Chondrocyte (in vitro differentiated cells): ENCODE measurements around the gene LDHD. TPM values are rescaled to one million over a fixed set of nuclear protein-coding genes. Genes with fewer than 3 reads are reported as not detected.
"Not testable (repeated sequence)": the region's sequence is repeated elsewhere in the genome, so short reads cannot be mapped to it uniquely, and the experiment has no call there.

Source experiments
- DNase-seq: peaks from one replicate; pipeline ENCODE4 v3.0.0; 2021; ENCODE audit warnings: mixed read lengths, low spot score
- H3K27ac Mint-ChIP-seq: one replicate; pipeline ENCODE4 v1.8.0; 2021; ENCODE audit warnings: mild to moderate bottlenecking, moderate library complexity, mixed read lengths; ENCODE audit not compliant: unreplicated experiment
- H3K27me3 Mint-ChIP-seq: 2 replicates; pipeline ENCODE4 v1.8.0; 2021; ENCODE audit warnings: low read depth, mixed read lengths
- H3K36me3 Mint-ChIP-seq: 2 replicates; pipeline ENCODE4 v1.8.0; 2021; ENCODE audit warnings: low read depth, mixed read lengths
- H3K4me1 Mint-ChIP-seq: 2 replicates; pipeline ENCODE4 v1.8.0; 2021; ENCODE audit warnings: low read depth, mild to moderate bottlenecking, mixed read lengths
- H3K4me3 Mint-ChIP-seq: one replicate; pipeline ENCODE4 v1.8.0; 2021; ENCODE audit warnings: mild to moderate bottlenecking, moderate library complexity, mixed read lengths; ENCODE audit not compliant: unreplicated experiment
- H3K9me3 Mint-ChIP-seq: 2 replicates; pipeline ENCODE4 v1.8.0; 2021; ENCODE audit warnings: low read depth, mixed read lengths
- CTCF ChIP-seq: fragments of 200-600 bp; sonication (generic); IDR thresholded peaks from 2 replicates; pipeline ENCODE4 v1.5.0; 2021; ENCODE audit warnings: antibody characterized with exemption, mild to moderate bottlenecking, moderate library complexity
- total RNA-seq: library from RNA; stranded (reverse); gene quantifications from 3 replicates; pipeline ENCODE4 v1.2.1, GENCODE V29; 2021

Gene LDHD
- total RNA-seq, 1 donor from 2014 or later = 2.3 TPM

GRCh38 chr16:75131081-75131480 lies 14.5 kb upstream of the LDHD start:
- Mint-ChIP-seq H3K9me3 (peaks cover 8% of the 10 kb centered on the region), H3K27me3 (peaks cover 8% of the 10 kb centered on the region), H3K4me3 (no peak overlapping the region), H3K27ac (no peak overlapping the region), H3K4me1 (no peaks in the 10 kb centered on the region), H3K36me3 (peaks cover 2% of the 10 kb centered on the region)
- no peak for DNase-seq
- no peak for TF ChIP-seq CTCF

DNA sequence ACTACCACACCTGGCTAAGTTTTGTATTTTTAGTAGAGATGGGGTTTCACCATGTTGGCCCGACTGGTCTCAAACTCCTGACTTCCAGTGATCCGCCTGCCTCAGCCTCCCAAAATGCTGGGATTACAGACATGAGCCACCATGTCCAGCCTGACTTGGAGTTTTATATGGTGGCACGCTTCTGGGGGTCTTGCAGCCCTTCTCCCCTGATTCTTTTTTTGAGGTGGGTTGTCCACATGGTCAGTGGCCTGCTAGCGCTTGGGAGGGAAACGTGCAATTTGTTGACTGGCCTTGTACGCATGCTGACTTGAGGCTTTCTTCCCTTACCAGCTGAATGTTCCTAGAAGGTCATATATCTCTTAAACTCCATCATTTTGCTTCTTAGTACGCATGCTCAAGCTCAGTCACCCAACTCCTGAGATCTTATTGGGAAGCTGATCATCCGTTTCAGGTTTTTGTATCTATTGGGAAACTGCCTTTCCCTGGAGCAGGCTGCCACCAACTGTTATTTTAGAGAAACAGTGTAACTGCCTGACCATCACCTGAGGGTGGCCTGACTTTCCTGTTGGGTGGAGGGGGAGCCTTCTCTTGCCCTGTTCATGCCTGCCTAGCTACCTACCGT lies 13.7 kb upstream of the LDHD start:
- TF ChIP-seq CTCF = peak; percentile 43

DNA sequence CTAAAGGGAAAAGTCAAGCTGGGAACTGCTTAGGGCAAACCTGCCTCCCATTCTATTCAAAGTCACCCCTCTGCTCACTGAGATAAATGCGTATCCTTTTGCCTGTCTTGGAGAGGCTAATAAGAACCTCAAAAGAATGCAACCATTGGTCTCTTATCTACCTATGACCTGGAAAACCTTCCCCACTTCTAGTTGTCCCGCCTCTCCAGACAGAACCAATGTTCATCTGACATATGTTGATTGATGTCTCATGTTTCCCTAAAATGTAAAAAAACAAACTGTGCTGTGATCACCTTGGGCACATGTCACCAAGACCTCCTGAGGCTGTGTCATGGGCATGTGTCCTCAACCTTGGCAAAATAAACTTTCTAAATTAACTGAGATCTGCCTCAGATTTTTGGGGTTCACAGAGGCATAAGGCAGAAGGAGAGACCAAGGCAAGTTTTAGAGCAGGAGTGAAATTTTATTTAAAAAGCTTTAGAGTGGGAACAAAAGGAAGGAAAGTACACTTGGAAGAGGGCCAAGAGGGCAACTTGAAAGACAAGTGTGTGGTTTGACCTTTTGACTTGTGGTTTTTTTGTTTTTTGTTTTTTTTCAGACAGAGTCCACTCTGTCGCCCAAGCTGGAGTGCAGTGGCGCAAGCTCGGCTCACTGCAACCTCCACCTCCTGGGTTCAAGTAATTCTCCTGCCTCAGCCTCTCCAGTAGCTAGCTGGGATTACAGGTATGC lies 13.0 kb upstream of the LDHD start:
- H3K27ac Mint-ChIP-seq, H3K4me3 Mint-ChIP-seq, H3K27me3 Mint-ChIP-seq, H3K36me3 Mint-ChIP-seq, H3K9me3 Mint-ChIP-seq, H3K4me1 Mint-ChIP-seq, DNase-seq: not testable (repeated sequence)

More for the DNA sequence above, 13.7 kb upstream of the LDHD start:
- H3K9me3 Mint-ChIP-seq = peaks cover 8% of the 10 kb centered on the region
- peaks cover 8% of the 10 kb centered on the region for H3K27me3 Mint-ChIP-seq
- H3K36me3 Mint-ChIP-seq = peaks cover 2% of the 10 kb centered on the region
- no peaks in the 10 kb centered on the region for H3K4me1 Mint-ChIP-seq
- no peak overlapping the region for H3K4me3 Mint-ChIP-seq
- H3K27ac Mint-ChIP-seq = no peak overlapping the region
- no peak for DNase-seq

DNA sequence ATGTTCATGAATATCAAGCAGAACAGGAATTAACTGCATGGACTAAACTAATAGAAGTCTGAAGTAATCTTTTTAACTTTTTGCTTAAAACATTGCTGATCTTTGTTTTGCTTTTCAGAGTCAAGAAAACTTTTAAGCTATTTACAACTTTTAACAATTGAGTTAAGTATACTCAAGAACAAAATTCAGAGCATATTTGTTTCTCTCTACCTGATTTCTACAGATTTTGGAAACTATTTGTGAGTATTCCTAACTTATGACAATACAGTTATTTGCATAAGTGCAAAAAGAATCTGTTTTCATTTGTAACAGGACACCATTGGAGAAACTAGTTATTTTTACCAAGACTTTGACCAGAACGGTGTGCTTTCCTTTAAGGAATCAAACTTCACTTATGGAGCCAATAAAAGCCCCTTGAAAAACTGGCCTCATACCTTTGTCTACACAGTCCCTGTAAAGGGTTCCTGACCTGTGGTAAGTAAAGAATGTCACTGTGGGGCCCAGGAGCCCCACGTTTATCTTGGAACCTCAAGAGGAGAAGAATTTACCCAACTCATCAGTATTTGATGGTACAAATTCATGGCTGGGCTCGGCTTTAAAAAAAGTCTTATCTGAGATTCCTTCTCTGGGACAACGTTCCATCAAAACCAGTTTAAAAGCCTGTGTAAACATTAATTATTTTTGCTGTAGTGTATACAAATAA lies 11.3 kb upstream of the LDHD start:
- H3K4me1 Mint-ChIP-seq = no peaks in the 10 kb centered on the region
- H3K27ac Mint-ChIP-seq = no peak overlapping the region
- H3K9me3 Mint-ChIP-seq = peaks cover 8% of the 10 kb centered on the region
- no peak for DNase-seq
- peaks cover 2% of the 10 kb centered on the region for H3K36me3 Mint-ChIP-seq
- H3K27me3 Mint-ChIP-seq = peaks cover 8% of the 10 kb centered on the region
- H3K4me3 Mint-ChIP-seq = no peak overlapping the region
- TF ChIP-seq CTCF = no peak

DNA sequence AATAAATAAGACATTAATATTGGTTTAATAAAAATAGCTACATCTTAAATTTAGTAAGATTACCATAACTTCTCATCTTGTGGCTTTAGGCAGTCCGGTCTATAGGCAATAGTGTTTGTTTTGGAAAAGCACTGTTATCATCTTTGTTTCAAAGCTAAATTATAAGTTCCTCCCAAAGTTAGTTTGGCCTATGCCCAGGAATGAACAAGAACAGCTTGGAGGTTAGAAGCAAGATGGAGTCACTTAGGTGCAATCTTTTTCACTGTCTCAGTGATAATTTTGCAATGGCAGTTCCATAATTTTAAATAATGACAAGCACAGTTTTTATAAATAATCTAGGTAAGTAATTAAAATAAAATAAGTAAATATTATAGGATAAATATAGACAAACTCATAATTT lies 6.0 kb upstream of the LDHD start:
- H3K27me3 Mint-ChIP-seq = no peaks in the 10 kb centered on the region
- peaks cover 2% of the 10 kb centered on the region for H3K36me3 Mint-ChIP-seq
- H3K27ac Mint-ChIP-seq = no peak overlapping the region
- no peak overlapping the region for H3K4me3 Mint-ChIP-seq
- DNase-seq = no peak
- TF ChIP-seq CTCF = no peak
- peaks cover 11% of the 10 kb centered on the region for H3K9me3 Mint-ChIP-seq
- no peaks in the 10 kb centered on the region for H3K4me1 Mint-ChIP-seq
